IPS-18a (cell line): ENCODE results near the gene MFN2.

ENCODE experiments used
- H3K27ac ChIP-seq: one replicate; pipeline ENCODE4 v1.5.1; 2013; ENCODE audit warnings: low read length
- H3K27me3 ChIP-seq: one replicate; pipeline ENCODE4 v1.6.1; 2013; ENCODE audit warnings: mild to moderate bottlenecking, low read length; ENCODE audit not compliant: control insufficient read depth, insufficient read depth
- H3K36me3 ChIP-seq: one replicate; pipeline ENCODE4 v1.6.1; 2013; ENCODE audit warnings: low read depth, low read length; ENCODE audit not compliant: control insufficient read depth
- H3K4me1 ChIP-seq: one replicate; pipeline ENCODE4 v1.6.1; 2013; ENCODE audit warnings: low read depth, low read length; ENCODE audit not compliant: control insufficient read depth
- H3K4me3 ChIP-seq: one replicate; pipeline ENCODE4 v1.5.1; 2013; ENCODE audit warnings: low read length
- H3K9ac ChIP-seq: one replicate; pipeline ENCODE4 v1.6.1; 2013; ENCODE audit warnings: mild to moderate bottlenecking, low read length, moderate library complexity
- H3K9me3 ChIP-seq: one replicate; pipeline ENCODE4 v1.6.1; 2013; ENCODE audit warnings: low read depth, low read length; ENCODE audit not compliant: control insufficient read depth

The MFN2 gene

DNA sequence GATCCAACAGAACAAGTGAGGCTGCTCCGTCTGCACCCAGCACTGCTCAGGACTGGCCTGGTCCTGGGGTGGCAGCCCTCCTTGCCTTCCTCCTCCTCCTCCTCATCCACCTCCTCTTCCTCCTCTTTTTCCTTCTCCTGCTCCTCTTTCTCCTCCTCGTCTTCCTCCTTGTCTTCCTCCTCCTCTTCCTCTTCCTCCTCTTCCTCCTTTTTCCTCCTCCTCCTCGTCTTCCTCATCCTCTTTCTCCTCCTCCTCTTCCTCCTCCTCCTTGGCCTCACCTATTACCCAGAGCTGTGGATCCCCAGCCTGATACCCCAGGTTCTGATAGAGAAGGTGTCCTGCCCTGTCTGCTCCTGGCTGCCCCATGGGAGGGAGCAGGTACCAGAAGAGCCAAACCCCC is 16.6 kb upstream of the MFN2 start:
- Histone ChIP-seq H3K9ac (no peak overlapping the region), H3K9me3 (no peaks in the 10 kb centered on the region), H3K36me3 (peaks cover 16% of the 10 kb centered on the region), H3K27ac (no peak overlapping the region), H3K4me1 (no peaks in the 10 kb centered on the region), H3K4me3 (no peak overlapping the region), H3K27me3 (no peaks in the 10 kb centered on the region)

DNA sequence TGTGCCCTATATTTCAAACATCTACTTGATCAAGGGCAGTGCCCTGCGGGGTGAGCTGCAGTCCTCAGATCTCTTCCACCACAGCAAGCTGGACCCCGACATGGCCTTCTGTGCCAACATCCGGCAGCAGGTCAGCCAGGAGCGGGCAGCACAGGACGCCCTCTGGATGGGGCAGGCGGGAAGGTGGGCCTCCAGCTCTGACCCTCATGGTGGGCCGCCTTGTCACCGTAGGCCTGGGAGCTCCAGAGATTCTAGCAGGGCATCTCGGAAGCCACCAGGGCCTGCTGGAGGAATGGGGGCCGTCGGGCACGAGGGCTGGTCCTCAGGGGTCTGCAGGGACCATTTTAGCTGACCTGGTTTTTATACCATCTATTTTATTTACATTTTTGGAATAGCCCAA is 15.6 kb upstream of the MFN2 start:
- Histone ChIP-seq H3K27ac (no peak overlapping the region), H3K9ac (no peak overlapping the region), H3K9me3 (no peaks in the 10 kb centered on the region), H3K27me3 (no peaks in the 10 kb centered on the region), H3K4me3 (no peak overlapping the region), H3K36me3 (peaks cover 18% of the 10 kb centered on the region), H3K4me1 (no peaks in the 10 kb centered on the region)

- Histone ChIP-seq H3K9me3 (no peaks in the 10 kb centered on the region), H3K36me3 (peaks cover 18% of the 10 kb centered on the region), H3K4me1 (no peaks in the 10 kb centered on the region), H3K9ac (no peak overlapping the region), H3K27me3 (no peaks in the 10 kb centered on the region), H3K27ac (no peak overlapping the region), H3K4me3 (no peak overlapping the region)
Measured at GRCh38 chr1:11967028-11967547, 13.2 kb upstream of the MFN2 start.

DNA sequence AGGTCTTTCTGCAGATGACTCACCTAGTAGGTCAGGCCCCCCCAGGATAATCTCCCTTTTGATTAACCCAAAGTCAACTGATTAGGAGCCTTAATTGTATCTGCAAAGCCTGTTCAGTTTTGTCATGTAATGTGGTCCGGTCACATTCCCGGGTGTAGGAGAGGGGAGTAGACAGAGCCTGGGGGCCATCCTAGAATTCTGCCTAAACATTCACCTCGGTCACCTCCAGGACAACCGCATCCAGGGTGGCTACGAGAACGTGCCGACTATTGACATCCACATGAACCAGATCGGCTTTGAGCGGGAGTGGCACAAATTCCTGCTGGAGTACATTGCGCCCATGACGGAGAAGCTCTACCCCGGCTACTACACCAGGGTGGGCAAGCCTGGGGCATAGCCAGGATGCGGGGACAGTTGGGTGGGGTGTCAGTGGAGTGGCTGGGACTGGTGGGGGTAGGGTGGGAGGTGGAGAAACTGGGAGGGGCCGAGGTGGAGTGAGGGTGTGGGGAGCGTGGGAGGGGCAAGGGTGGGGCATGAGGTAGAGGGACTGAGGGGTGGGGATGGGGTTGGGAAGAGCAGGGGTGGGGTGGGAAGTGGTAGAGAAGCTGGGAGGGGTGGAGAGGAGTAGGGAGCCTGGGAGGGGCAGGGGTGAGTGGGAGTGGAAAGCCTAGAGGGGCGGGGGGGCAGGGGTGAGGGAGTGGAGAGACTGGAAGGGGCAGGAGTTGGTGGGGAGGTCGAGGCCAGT is 9.6 kb upstream of the MFN2 start:
- Histone ChIP-seq H3K9me3 (no peaks in the 10 kb centered on the region), H3K27me3 (no peaks in the 10 kb centered on the region), H3K4me3 (no peak overlapping the region), H3K4me1 (no peaks in the 10 kb centered on the region), H3K36me3 (peaks cover 17% of the 10 kb centered on the region), H3K9ac (no peak overlapping the region), H3K27ac (no peak overlapping the region)

GRCh38 chr1:11977625-11978024 is 2.6 kb upstream of the MFN2 start:
- Histone ChIP-seq H3K27me3 (no peaks in the 10 kb centered on the region), H3K36me3 (peaks cover 16% of the 10 kb centered on the region), H3K4me1 (peaks cover 7% of the 10 kb centered on the region), H3K9me3 (no peaks in the 10 kb centered on the region), H3K9ac (no peak overlapping the region), H3K27ac (no peak overlapping the region), H3K4me3 (no peak overlapping the region)

- no peak overlapping the region for H3K27ac ChIP-seq
- no peak overlapping the region for H3K9ac ChIP-seq
- H3K27me3 ChIP-seq = no peaks in the 10 kb centered on the region
- peaks cover 22% of the 10 kb centered on the region for H3K36me3 ChIP-seq
- no peaks in the 10 kb centered on the region for H3K9me3 ChIP-seq
- peaks cover 7% of the 10 kb centered on the region for H3K4me1 ChIP-seq
- H3K4me3 ChIP-seq = no peak overlapping the region
Measured at GRCh38 chr1:11978301-11978700, 1.9 kb upstream of the MFN2 start.

DNA sequence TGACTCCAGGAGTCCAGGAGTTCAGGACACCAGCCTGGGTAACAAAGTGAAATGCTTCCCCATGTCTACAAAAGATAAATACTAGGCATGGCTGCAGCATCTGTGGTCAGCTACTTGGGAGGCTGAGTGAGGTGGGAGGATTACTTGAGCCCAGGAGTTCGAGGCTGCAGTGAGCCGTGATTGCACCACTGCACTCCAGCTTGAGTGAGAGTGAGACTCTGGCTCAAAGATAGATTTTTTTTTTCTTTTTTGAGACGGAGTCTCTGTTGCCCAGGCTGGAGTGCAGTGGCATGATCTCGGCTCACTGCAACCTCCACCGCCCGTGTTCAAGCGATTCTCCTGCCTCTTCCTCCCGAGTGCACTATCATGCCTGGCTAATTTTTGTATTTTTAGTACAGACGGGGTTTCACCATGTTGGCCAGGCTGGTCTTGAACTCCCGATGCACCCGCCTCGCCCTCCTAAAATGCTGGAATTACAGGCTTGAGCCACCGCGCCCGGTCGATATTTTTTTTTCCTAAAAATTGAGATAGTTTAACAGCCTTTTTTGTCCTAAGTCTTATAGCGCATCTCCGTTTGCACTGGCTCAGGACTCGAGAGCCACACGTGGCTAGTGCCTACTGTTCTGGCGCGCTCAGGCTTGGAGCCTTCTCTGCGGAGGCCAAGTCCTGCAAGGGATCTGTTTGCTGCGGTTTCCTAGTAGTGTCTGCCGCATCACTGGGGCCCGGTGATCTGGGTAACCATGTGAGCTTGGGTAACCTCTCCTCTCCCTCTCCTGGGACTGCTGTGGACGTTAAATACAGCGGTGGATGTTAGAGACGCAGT is 1.0 kb upstream of the MFN2 start:
- Histone ChIP-seq H3K4me1 (peaks cover 7% of the 10 kb centered on the region), H3K9me3 (no peaks in the 10 kb centered on the region), H3K27ac (peak overlapping the region; percentile 68), H3K4me3 (peak overlapping the region; percentile 99), H3K27me3 (no peaks in the 10 kb centered on the region), H3K36me3 (peaks cover 26% of the 10 kb centered on the region), H3K9ac (peak overlapping the region; percentile 49)

DNA sequence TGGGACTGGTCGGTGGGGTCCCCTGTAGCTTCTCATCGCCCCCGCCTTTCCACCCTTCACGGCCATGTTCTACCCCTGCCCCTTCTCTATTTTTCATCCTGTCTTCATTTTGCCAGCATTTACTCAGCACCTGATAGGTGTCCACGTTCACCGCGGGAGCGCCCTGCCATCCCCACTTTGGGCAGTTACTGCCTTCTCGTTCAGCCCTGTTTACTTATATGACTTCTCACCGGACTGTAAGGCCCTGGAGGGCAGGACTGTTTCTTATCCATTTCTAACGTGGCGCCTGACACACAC is 380 bp downstream of the MFN2 start:
- Histone ChIP-seq H3K4me1 (peaks cover 7% of the 10 kb centered on the region), H3K4me3 (peak overlapping the region; percentile 99), H3K9ac (peak overlapping the region; percentile 93), H3K36me3 (peaks cover 33% of the 10 kb centered on the region), H3K27ac (peak overlapping the region; percentile 73), H3K27me3 (no peaks in the 10 kb centered on the region), H3K9me3 (no peaks in the 10 kb centered on the region)

GRCh38 chr1:11981378-11982009 is 1.2 kb downstream of the MFN2 start:
- Histone ChIP-seq H3K36me3 (peaks cover 39% of the 10 kb centered on the region), H3K27ac (no peak overlapping the region), H3K4me3 (peak overlapping the region; percentile 99), H3K9ac (peak overlapping the region; percentile 93), H3K4me1 (peaks cover 7% of the 10 kb centered on the region), H3K27me3 (no peaks in the 10 kb centered on the region), H3K9me3 (no peaks in the 10 kb centered on the region)

DNA sequence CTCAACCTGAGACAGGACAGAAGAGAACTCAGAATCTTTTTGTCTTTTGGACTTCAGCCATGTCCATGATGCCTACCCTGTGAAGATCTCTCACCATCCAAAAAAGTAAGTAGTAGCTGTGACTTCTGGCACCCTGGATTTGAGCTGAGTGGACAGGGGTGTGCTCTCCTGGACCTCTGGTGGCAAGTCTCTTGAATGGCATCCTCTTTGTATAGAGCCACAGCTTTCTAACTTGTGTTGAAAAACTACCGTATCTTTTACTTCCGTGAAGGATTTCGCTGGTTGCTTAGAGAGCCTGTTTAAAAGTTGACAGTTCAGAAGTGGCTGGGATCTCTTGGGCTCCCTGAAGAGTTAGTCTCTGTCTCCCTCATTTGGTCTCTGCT is 1.8 kb downstream of the MFN2 start:
- H3K27ac ChIP-seq = no peak overlapping the region
- H3K36me3 ChIP-seq = peaks cover 39% of the 10 kb centered on the region
- H3K4me3 ChIP-seq = no peak overlapping the region
- no peaks in the 10 kb centered on the region for H3K9me3 ChIP-seq
- no peaks in the 10 kb centered on the region for H3K27me3 ChIP-seq
- peaks cover 7% of the 10 kb centered on the region for H3K4me1 ChIP-seq
- H3K9ac ChIP-seq = no peak overlapping the region

- Histone ChIP-seq H3K27me3 (no peaks in the 10 kb centered on the region), H3K9me3 (no peaks in the 10 kb centered on the region), H3K27ac (no peak overlapping the region), H3K4me1 (peaks cover 7% of the 10 kb centered on the region), H3K9ac (no peak overlapping the region), H3K36me3 (peaks cover 42% of the 10 kb centered on the region), H3K4me3 (no peak overlapping the region)
Measured at GRCh38 chr1:11984121-11984520, 3.9 kb downstream of the MFN2 start.
